ENCODE measurements around the gene RNF4. TPM values are rescaled to one million over a fixed set of nuclear protein-coding genes. Genes with fewer than 3 reads are reported as not detected.
"Not testable (repeated sequence)": the region's sequence is repeated elsewhere in the genome, so short reads cannot be mapped to it uniquely, and the experiment has no call there.

Gene RNF4
- total RNA-seq, 6 experiments from 2014 or later = 16.2 to 22.5 (median 18.0) TPM

GRCh38 chr4:2545321-2546013 lies 76.6 kb downstream of the RNF4 start:
- no peaks in the 10 kb centered on the region for H3K27me3 ChIP-seq
- DNase-seq (no peak), ATAC-seq (no peak)
- no peak overlapping the region for H3K4me3 ChIP-seq
- H3K27ac ChIP-seq = no peak overlapping the region
- H3K36me3 ChIP-seq = no peaks in the 10 kb centered on the region
- H3K4me1 ChIP-seq = peaks cover 0 to 11% (median 2%) of the 10 kb centered on the region in 4 donors
- TF ChIP-seq CTCF (IDR thresholded peaks at IDR 0.05) = no peak
- TF ChIP-seq POLR2A (IDR thresholded peaks at IDR 0.05) = no peak
- intact Hi-C loops (cut with DNase I) = no loop called here
- no peaks in the 10 kb centered on the region for H3K9me3 ChIP-seq
- 96% methylated on average over 7 of the region's 7 CpGs for WGBS (ENCODE audit: insufficient coverage, low coverage, low lambda C conversion rate, missing lambda C conversion rate)

GRCh38 chr4:2546286-2546823 lies 77.4 kb downstream of the RNF4 start:
- ATAC-seq (no peak), DNase-seq (no peak)
- intact Hi-C loops (cut with DNase I) = no loop called here
- H3K4me1 ChIP-seq = peaks cover 0 to 11% (median 2%) of the 10 kb centered on the region in 4 donors
- H3K9me3 ChIP-seq = no peaks in the 10 kb centered on the region
- TF ChIP-seq CTCF (IDR thresholded peaks at IDR 0.05) = no peak
- no peak for TF ChIP-seq POLR2A (IDR thresholded peaks at IDR 0.05)
- H3K27ac ChIP-seq = no peak overlapping the region
- no peaks in the 10 kb centered on the region for H3K27me3 ChIP-seq
- H3K36me3 ChIP-seq = no peaks in the 10 kb centered on the region
- H3K4me3 ChIP-seq = no peak overlapping the region

GRCh38 chr4:2546961-2547691 lies 78.2 kb downstream of the RNF4 start:
- H3K4me3 ChIP-seq; intact Hi-C loops (cut with DNase I); H3K9me3 ChIP-seq; H3K36me3 ChIP-seq; H3K27ac ChIP-seq; H3K27me3 ChIP-seq; ATAC-seq: not testable (repeated sequence)
- H3K4me1 ChIP-seq = peaks cover 0 to 11% (median 2%) of the 10 kb centered on the region in 4 donors
- peak in 1 of 3 donors; percentile 7 for DNase-seq
- 85% methylated on average over 9 of the region's 16 CpGs for WGBS (ENCODE audit: insufficient coverage, low coverage, low lambda C conversion rate, missing lambda C conversion rate)

GRCh38 chr4:2551118-2551517 lies 82.2 kb downstream of the RNF4 start:
- ATAC-seq (no peak), DNase-seq (no peak)
- Histone ChIP-seq H3K27ac (no peak overlapping the region), H3K4me1 (no peaks in the 10 kb centered on the region), H3K9me3 (no peaks in the 10 kb centered on the region), H3K36me3 (no peaks in the 10 kb centered on the region), H3K27me3 (no peaks in the 10 kb centered on the region), H3K4me3 (no peak overlapping the region)
- intact Hi-C loops (cut with DNase I) = no loop called here
- TF ChIP-seq POLR2A (IDR thresholded peaks at IDR 0.05) (no peak), CTCF (IDR thresholded peaks at IDR 0.05) (no peak)

- Histone ChIP-seq H3K4me3 (no peak overlapping the region), H3K27ac (no peak overlapping the region), H3K27me3 (no peaks in the 10 kb centered on the region), H3K36me3 (no peaks in the 10 kb centered on the region), H3K9me3 (no peaks in the 10 kb centered on the region), H3K4me1 (no peaks in the 10 kb centered on the region)
- ATAC-seq (no peak), DNase-seq (no peak)
- TF ChIP-seq CTCF (IDR thresholded peaks at IDR 0.05) (no peak), POLR2A (IDR thresholded peaks at IDR 0.05) (no peak)
- 100% methylated on average over 8 of the region's 11 CpGs for WGBS (ENCODE audit: insufficient coverage, low coverage, low lambda C conversion rate, missing lambda C conversion rate)
- intact Hi-C loops (cut with DNase I) = no loop called here
These were observed 83.9 kb downstream of the RNF4 start for GRCh38 chr4:2552806-2553205.
